SU-DHL-6 (cell line): Measurements from ENCODE around the gene TRIM60.

Experiments
- EZH2phosphoT487 ChIP-seq: fragments of 200-600 bp; sonication (generic), shearing (Covaris generic); conservative IDR thresholded peaks from 2 replicates; pipeline ENCODE4 v1.6.1; 2018; ENCODE audit warnings: mild to moderate bottlenecking, antibody characterized with exemption, low read length, moderate library complexity, mixed read lengths
- TF ChIP-seq, protein P1 (sequence below): fragments of 200-600 bp; sonication (generic); IDR thresholded peaks from one replicate; pipeline ENCODE4 v1.5.1; 2017; ENCODE audit warnings: antibody characterized with exemption, mild to moderate bottlenecking, low read length, moderate library complexity; ENCODE audit not compliant: insufficient read depth, poor library complexity, severe bottlenecking

DNA sequence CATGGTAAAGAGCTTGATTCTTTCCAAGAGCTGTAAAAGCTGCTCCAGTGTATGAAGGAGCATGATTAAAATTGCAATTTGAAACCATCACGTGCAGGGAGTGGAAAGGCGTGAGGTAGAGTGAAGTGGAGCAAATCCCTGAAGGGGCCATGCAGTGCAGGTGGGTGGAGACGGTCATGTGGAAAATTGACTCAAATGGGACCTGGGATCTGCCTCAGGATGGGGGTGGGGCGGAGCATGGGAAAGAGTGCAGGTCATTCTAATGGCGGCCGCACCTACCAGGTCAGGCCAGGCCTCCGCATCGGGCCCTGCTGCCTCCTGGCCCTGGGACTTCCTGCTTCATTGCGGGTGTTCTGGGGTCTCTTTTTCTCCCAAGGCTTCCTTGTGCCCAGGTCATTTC lies 25.3 kb upstream of the TRIM60 start:
- TF ChIP-seq, protein P1, sequence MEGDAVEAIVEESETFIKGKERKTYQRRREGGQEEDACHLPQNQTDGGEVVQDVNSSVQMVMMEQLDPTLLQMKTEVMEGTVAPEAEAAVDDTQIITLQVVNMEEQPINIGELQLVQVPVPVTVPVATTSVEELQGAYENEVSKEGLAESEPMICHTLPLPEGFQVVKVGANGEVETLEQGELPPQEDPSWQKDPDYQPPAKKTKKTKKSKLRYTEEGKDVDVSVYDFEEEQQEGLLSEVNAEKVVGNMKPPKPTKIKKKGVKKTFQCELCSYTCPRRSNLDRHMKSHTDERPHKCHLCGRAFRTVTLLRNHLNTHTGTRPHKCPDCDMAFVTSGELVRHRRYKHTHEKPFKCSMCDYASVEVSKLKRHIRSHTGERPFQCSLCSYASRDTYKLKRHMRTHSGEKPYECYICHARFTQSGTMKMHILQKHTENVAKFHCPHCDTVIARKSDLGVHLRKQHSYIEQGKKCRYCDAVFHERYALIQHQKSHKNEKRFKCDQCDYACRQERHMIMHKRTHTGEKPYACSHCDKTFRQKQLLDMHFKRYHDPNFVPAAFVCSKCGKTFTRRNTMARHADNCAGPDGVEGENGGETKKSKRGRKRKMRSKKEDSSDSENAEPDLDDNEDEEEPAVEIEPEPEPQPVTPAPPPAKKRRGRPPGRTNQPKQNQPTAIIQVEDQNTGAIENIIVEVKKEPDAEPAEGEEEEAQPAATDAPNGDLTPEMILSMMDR: no peak
- no peak for TF ChIP-seq EZH2phosphoT487
